Subcutaneous adipose tissue (tissue), 4 donors: ENCODE measurements around the gene NFIC. TPM values are rescaled to one million over a fixed set of nuclear protein-coding genes. Genes with fewer than 3 reads are reported as not detected.

Experiments
- CTCF ChIP-seq: fragments of 450-650 bp; IDR thresholded peaks from one replicate; pipeline ENCODE4 v1.5.1; 2016; ENCODE audit warnings: low read depth, mild to moderate bottlenecking, control low read depth, antibody characterized with exemption, moderate library complexity
- total RNA-seq, 4 donors: library from RNA; depleted of rRNA; stranded (reverse); fragments of >200 nt; gene quantifications; one replicate each; pipeline ENCODE4 v1.1.0, GENCODE V29; 2016

The NFIC gene
- total RNA-seq, 4 donors from 2014 or later: 45.2 to 191 (median 76.8) TPM

DNA sequence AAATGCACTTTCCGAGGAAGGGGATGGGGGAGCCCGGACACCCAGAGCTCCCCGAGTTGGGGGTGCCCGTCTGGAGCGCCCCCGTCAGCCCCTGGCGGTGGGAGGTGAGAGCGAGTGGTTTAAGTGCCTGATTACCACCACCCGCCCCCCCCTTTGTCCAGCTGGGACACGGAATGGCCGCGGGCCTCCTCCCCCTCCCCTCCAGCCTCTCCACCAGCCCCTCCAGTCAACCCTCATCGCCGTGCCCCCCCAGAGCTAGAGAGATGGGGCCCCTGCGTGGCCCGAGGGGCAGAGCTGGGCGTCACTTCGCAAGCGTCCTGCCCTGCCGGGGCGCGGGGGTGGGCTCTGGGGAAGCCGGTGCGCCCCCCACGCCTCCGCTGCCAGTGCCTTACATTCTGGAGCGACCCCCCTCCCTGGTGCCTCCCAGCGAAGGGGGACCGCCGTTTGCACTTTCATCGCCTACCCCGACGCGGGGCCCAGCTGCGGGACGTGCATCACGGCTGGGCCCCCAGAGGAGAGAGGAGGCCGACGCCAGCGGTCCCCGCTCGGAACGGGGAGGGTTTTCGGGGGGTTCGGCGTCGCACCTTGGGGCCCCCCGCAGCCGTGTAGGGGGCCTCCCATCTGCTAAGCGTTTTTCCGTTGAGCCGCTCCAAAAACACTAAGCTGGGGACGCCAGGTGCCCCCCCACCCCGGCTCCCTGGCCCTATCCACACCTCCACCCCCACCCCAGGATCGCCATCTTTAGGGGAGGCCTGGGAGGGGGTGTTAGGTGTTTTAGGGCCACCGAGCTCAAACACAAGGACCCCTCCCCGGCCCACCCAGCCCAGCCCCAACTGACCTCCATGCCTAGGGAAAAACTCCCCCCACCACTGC is 97.6 kb downstream of the NFIC start:
- no peak for TF ChIP-seq CTCF

DNA sequence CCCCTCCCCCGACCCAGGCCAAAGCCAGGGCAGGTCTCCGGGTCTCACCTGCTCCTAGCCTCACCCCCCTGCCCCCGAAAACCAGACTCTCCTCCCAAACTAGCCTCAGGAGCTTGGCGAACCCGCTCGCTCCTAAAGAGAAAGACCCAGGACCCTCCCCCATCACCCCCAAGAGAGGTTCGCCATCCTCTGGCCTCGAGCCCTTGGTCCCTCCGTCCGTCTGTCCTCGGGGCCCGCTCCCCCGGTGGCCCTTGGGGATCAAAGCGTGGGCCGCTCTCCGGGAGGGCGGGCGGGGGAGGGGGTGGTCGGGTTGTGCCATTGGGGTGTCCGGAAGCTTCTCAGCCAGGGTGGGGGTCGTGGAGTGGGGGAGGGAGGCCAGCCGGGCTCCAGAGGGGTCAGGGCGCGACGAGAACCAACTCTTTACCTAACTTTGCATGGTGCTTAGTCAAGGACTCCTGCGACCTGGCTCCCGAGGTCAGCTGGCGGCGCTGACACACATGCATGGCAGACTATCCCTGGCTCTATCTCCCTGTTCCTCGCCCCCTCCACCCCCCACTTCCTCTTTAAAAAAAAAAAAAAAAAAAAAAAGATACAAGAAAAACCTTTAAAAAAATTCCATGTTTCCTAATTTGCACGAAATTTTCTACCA is 98.3 kb downstream of the NFIC start:
- TF ChIP-seq CTCF: no peak

DNA sequence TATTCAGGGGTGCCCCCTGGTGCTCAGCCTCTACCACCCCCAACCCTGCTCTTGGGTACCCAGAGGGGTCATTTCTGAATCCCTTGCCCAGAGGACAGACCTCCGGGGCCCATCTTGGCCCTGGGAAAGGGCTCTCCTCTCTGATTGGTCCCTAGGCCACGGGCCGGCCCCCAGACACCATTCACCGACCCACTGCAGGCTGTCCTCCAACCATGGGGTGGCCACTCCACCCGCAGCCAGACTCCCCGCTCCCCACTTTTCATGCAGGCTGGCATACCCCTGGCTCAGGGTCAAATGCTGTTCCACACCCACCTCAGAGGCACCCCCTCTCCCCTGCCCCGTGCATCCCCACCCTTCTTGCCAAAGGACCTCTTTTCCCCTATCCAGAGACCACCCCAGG is 99.2 kb downstream of the NFIC start:
- no peak for TF ChIP-seq CTCF

DNA sequence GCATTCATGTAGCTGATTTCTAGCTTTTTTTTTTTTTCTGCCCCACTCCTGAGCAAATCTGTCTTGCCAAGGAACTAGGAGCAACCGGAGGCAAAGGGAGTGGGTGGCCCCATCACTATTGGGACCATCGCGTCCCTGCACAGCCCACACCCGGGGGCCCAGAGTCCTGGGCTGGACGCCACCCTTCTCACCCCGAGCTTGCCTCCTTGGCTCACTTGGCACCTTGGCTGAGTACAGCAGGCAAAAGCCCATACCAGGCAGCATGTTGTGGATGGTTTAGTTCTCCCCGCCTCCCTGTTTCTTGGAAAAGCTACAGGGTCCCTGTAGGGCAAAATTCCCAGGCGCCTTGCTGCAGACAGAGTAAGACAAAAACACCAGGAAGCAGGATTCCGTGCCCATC is 100.3 kb downstream of the NFIC start:
- no peak for TF ChIP-seq CTCF

- no peak for TF ChIP-seq CTCF
Observed at GRCh38 chr19:3467437-3468198, 101.2 kb downstream of the NFIC start.

GRCh38 chr19:3468211-3468610 is 101.8 kb downstream of the NFIC start:
- TF ChIP-seq CTCF: no peak
